ELF-1 (cell line): Measurements from ENCODE around the gene CDK15.

Source experiments
- DNase-seq: peaks from one replicate; pipeline ENCODE4 v3.0.0-alpha.2; 2016; ENCODE audit warnings: low read depth, low spot score

CDK15 gene

DNA sequence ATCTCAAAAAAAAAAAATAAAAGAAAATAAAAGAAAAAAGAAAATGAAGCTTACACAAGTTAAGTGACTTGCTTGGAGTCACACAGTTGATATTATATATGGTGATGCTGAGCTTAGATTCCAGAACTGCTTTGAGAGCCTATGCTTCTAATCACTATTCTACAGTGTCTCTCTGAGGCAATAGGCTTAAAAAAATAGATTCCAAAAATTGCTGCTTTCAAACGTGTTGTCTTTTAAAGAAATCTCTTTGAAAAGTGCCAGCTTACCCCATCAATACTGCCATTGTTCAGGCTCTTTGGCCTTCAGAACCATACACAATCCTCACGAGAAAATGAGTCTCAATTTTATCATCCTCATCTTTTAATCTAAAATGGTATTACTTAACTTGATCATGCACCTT, 102.6 kb downstream of the CDK15 start:
- no peak for DNase-seq

DNA sequence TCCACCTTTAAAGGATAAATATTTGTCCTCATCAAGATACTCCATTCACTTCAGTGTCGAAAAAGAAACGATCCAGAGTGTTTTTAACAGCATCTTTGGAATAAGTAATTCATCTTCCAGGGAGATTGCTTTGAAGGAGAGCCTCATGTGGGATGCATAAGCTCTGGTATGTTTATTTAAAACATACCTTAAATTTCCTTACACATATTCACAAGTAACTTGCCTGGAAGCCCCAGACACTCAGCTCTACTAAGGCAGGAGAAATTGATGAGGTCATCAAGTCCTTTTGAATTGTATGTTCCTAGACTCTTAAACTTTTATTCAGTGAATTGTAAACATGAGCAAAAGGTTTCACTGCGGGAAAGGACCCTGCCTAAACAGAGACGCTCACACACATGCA, 103.0 kb downstream of the CDK15 start:
- no peak for DNase-seq

DNA sequence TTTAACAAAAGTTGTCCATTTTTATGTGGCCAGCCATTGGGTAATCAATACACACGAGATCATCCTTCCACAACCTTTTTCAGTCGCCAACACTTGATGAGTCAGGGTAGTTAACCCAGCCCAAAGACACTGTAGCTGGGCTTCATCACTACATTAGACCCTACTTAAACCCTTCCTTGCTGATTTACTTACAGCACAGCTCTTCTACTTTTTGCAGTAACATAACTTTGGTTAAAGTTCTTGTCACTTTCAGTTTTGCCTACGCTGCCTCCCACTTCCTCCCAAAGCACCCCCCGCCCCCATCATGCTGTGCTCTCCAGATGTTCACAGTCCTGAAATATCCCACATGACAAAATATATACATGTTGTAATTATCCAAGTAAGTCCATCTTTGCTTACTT, 103.6 kb downstream of the CDK15 start:
- no peak for DNase-seq

GRCh38 chr2:201911372-201911771, 105.0 kb downstream of the CDK15 start:
- no peak for DNase-seq

DNA sequence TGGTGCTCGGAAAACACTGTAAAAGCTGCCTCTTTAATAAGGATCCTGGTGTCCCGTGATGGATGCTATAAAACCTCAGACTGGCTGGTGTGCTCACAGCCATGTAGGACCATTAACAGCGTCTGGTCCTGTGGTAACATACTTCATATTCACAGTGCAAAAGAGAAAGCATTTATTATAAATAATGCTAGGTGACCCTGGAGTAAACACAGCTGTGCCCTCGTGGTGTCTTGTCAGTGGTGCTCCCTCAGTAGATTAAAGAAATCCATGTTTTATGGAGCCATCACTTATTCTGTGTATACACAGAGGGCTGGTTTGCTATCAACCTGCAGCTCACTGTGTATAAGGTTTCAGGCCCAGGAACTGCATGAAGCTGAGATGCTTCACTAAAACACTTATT, 106.9 kb downstream of the CDK15 start:
- DNase-seq = no peak

DNA sequence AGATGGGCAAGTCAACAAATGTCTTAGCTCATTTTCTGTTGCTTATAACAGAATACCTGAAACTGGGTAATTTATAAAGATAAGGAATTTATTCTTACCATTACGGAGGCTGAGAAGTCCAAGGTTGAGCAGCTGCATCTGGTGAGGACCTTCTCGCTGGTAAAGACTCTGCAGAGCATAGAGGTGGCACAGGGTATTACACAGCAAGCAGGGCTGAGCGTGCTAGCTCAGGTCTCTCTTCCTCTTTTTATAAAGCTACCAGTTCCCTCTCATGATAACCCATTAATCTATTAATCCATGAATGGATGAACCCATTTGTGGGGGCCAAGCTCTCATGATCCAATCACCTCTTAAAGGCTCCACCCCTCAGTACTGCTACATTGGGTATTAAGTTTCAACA, 109.1 kb downstream of the CDK15 start:
- no peak for DNase-seq

DNA sequence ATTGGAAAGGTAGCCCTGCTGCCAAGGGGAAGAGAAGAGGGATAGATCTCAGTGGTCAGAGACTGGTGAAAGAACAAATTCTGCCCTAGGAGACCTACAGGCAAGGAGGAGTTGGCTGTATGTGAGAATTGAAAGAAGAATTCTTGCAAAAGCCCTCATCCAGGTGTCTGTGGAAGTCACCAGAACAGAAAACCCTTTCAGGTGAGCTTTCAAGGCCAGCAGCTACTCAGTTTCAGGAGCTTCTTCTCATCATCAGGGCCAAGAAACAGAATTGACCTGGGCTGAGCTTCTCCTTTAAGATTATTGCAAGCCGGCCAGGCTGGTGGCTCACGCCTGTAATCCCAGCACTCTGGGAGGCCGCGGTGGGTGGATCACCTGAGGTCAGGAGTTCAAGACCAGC, 110.2 kb downstream of the CDK15 start:
- DNase-seq = no peak

- DNase-seq = no peak
Measured at GRCh38 chr2:201918616-201919307, 112.4 kb downstream of the CDK15 start.

DNA sequence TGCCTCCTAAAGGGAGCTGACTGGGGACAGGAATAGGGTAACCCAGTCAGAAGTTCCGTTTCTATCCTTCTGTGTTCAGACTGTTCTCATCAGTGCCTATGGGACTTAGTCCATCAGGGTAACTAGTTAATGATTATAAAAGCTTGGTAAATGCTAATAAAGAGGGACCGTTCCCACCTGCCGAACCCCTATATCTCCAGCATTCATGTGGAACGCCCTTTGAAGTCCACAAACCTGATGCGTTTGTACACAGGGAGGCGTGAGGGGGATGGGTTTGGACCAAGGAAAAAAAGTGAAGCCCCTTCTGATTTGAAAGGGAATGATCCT, 112.9 kb downstream of the CDK15 start:
- no peak for DNase-seq

- no peak for DNase-seq
Measured at GRCh38 chr2:201923436-201924328, 117.3 kb downstream of the CDK15 start.

- no peak for DNase-seq
Measured at GRCh38 chr2:201924453-201924852, 118.1 kb downstream of the CDK15 start.

- DNase-seq = no peak
Measured at GRCh38 chr2:201925056-201925455, 118.7 kb downstream of the CDK15 start.

DNA sequence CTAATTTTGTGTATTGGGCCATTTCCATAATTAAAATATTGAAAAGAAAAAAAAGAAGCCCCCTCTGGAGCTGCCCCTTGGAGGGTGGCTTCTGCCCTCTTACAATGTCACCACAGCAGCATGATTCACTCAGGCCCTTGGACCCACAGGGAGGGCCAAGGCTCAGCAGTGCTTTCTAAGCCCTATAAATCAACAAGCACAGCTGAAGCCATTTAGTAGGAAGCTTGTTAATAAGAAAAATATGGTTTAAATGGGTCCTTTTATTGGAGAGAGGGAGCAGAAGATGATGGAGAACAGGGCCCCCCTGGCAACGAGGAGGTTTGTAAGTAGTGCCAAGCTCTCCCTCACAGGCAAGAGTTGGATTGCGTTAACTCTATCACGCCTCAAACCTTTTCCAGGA, 119.7 kb downstream of the CDK15 start:
- DNase-seq = no peak

GRCh38 chr2:201928363-201928762, 122.0 kb downstream of the CDK15 start:
- DNase-seq = no peak

DNA sequence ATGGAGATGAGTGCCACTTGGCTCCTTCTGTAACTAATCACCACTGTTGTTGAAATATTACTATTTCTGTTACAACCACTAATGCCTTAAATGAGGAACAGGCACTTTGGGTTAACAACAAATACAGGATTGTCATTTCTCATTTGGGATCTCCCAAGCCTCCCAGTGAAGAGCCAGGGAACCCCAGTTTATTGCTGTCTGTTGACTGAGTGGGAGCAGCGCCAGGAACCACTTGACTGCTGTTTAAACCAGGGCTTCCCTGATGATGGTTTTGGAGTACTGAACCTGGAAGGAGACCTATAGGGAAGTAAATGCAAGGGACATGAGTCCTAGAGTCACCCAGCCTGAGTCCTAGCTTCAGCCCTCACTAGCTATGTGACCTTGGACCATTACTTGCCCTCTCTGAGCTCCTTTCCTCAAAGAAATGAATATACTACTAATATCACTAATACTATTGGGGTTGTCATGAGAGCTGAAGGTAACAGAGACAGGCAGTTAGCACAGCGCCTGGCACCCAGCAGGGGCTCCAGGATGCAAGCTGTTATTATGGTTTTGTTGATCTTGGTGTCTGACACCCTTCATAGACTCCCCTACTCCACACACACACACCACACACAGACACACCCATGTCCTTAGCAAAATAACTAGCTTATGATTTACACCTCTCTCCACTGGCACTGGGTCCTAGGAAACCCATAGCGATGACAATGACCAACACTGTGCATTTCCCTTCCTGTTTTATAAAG, 123.1 kb downstream of the CDK15 start:
- DNase-seq = no peak

- no peak for DNase-seq
Measured at GRCh38 chr2:201930043-201930442, 123.7 kb downstream of the CDK15 start.

DNA sequence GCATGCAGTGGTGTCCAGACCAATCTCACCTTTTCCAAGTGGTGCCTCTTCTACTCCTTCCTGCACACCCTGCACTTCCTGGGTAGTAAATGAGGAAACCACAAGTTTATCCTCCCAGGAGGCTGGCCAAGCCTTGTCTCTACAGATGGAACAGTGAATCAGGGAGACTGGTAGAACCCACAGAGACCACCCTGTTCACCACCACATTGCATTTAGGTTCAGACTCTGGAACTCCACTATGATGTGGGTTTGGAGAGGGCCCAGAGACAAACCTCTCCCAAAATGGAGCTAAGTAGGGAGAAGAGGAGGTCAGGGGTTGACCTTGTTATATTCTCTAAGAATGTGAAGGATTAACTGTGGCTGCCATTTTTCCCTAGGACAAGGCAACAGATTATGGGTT, 124.5 kb downstream of the CDK15 start:
- DNase-seq = no peak

- no peak for DNase-seq
Measured at GRCh38 chr2:201931475-201931874, 125.1 kb downstream of the CDK15 start.

DNA sequence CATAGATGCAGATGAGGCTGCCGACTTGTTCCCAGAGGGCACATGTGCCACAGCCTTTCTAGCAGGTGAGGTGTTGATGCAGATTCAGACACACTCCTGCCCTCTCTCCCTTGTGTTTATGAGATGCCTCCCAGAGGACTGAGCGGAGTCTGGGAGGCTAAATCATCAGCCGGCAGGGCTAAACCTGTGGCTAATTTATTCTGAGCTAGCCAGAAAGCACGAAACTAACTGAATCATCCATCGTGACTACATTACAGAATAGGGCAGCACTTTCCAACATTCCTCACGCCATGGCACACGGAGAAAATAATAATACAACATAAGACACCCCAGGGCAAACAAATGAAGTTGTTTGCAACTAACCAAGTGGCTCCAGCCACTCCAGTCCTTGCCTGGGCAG, 125.6 kb downstream of the CDK15 start:
- DNase-seq = no peak

- no peak for DNase-seq
Measured at GRCh38 chr2:201932511-201932910, 126.2 kb downstream of the CDK15 start.

DNA sequence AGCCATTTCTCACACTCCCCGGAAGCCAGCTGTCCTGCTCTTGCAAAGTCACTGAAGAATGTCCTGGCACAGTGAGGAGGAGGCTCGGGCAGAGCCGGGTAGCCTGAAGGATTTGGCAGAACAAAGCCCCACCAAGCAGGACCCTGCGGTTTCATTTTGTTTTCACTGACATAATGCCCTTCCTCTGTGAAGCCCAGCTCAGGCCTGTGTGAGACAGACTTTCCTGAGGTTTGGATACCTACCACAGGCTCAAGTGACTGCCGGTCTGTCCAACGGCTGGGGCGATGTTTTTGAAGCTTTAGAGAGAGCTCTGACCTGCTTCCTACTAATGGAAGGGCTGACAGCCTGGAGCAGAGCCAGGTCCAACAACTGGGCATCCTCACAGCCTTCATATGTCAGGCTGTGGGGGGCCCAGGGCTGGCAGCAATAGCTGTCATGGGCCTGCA, 127.5 kb downstream of the CDK15 start:
- peak; percentile 73 for DNase-seq

GRCh38 chr2:201936817-201937216, 130.5 kb downstream of the CDK15 start:
- no peak for DNase-seq

DNA sequence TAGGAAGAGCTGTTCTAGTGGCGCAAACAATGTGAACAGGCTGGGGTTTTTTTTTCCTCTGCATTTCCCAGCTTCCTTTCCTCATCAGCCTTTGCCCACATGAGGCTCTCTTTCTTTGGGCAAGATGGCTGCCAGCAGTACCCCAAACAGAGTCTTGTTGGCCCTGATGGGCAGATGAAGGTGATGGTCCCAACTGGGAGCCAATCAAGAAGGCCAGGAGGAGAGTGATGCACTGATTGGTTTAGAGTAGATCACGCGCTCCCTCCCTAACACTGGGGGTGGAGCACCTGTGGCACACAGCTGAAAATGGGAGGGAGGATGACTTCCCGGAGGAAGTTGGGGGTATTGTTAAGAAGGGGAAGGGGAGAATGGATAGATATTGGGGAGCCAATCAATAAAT, 131.0 kb downstream of the CDK15 start:
- DNase-seq = no peak
